GM11168 (cell line): ENCODE results near the gene GABARAP.

Source experiments
- in situ Hi-C: fragments of 300-500 bp; cut with MboI; formaldehyde crosslinking; loops from one replicate; pipeline ENCODE4 v1.12.0; 2022; ENCODE audit warnings: low sequenced_read_pairs; ENCODE audit not compliant: unreplicated experiment

Gene GABARAP

DNA sequence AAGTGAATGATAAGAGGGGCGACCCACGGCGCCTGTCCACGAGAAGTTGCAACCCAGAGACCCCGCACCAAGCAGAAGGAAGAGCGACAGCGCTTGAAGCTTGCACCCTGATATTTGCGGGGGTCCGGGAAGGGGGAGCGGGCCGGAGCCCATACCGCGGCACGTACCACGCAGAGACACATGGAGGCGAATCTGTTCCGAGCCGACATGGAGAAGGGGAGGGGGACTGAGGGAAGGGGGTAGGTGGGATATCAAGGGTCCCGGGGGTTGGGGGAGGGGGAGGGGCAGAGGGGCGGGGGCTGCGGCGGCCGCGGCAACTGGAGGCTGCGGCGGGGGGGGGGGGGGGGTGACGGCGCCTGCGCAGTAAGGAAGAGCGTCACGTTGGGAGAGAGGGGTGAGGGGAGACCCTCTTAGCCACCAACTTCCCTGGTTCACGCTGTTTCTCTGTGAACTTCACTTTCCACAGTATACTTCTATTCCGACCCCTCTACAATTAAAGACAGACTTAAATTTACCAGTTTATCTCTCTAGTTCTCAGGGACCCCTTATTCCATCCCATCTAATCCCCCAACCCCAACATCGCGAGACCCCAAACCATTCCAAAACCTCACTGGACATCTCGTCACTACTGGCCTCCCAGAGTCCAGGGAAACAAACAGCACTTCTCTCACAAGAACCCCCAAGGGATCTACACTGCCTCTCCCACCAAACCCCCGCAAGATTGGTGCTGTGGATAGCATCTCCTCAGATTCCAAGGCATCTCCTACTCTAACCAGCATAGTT lies 30.6 kb downstream of the GABARAP start:
- in situ Hi-C loops: no loop called here

DNA sequence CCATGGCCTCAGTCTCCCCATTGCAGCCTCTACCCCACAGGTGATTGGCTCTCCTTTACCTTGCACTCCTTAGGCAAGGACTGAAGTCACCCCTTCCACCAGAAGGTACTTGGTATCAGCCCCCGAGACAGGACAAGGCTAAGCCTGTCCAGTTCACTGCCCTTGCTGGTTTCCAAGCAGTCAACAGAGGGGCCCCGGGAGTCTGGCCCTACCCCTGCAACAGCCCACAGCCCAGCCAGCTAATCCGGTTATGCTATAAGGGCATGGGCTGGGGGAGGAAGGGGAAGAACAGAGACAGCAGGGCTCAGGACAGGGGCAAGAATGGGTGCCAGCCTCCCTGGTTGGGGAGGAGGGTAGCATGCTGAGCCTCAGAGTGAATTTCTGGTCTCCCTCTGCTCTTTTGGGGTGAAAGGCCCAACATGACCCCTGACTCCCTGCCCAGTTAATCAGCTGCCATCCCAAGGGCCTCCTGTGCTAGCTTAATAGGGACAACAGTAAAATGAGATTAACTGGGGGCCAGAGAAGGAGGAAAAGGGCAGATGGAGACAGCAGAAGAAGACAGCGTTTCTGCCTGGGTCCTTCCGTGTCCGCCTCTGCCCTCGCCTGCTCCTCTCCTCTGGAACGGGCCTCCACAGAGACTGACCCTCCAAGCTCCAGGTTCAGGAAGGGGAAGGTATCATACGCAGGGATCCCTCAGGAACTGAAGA lies 33.3 kb downstream of the GABARAP start:
- in situ Hi-C loops: no loop called here

DNA sequence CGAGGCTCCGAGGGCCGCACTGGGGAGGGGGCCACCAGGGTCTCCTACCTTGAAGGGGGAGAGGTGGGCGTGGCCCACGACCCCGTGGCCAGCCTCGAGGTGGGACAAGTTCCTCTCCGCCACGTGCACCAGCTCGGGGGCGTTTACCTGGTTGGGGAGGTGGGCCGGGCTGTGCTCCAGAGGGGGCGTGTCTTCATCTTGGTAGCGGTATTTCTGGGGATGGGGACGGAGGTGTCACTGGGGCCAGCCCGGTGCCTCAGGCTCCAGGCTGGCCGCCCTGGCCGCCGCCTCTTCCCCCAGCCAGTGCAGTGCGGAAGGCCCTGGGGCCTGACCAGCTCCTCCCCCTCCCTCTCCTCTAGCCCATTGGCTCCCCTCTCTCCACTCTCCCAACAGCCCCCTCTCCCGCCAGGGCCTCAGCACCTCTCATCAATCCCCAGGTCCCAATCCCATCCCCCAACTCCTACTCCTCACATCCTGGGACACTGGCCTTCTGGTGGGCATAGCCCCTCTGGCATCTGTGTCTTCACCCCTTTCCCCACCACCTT lies 34.1 kb downstream of the GABARAP start:
- in situ Hi-C loops: no loop called here

DNA sequence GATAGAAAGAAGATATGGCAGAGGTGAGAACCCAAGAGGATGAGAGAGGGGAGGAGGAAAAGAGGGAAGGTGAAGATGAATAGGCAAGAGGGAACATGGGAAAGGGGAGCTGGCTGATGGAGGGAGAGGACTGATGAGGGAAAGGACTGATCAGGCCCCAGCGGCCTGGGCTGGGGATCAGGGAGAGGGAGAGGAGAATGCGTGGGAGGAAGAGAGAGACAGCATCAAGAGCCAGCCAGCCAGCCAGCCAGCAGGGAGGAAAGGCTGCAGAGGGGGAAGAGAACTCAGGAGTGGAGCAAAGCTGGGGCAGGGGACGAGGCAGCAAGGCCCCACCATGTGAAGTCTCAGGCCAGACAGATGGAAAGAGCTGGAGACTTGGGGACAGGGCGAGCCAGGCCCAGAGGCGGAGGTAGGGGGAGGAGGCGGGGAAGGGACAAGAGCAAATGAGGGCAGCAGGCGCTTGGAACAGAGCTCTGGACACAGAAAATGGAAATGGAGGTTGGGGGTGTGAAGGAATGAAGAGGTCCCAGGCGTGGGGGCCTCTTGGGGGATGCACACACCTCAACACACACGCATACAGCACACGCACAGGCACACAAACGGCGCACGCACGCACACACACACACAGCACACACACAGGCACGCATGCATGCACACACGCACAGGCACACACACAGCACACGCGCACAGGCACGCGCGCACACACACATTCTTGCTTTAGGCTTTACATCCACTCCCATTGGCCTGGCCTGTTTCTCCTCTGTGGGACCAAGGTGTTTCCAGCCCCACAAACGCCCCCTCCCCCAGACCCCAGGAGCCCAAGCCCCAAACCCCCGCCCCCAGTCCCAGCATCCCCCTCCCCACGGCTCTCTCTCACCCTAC lies 34.9 kb downstream of the GABARAP start:
- in situ Hi-C loops: no loop called here

DNA sequence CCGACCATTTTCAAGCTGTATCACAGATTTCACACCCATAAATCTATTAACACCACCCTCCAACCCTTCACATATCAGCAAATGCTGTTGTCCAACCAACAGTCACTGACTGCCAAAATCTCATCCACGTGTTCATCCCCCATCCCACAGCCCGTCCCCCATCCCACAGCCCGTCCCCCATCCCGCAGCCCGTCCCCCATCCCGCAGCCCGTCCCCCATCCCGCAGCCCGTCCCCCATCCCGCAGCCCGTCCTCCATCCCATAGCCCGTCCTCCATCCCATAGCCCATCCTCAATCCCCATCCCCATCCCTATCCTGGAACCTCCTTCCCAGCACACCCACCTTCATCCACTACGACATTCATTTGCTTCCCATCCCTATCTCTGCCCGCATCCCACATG lies 36.7 kb downstream of the GABARAP start:
- in situ Hi-C loops: no loop called here

DNA sequence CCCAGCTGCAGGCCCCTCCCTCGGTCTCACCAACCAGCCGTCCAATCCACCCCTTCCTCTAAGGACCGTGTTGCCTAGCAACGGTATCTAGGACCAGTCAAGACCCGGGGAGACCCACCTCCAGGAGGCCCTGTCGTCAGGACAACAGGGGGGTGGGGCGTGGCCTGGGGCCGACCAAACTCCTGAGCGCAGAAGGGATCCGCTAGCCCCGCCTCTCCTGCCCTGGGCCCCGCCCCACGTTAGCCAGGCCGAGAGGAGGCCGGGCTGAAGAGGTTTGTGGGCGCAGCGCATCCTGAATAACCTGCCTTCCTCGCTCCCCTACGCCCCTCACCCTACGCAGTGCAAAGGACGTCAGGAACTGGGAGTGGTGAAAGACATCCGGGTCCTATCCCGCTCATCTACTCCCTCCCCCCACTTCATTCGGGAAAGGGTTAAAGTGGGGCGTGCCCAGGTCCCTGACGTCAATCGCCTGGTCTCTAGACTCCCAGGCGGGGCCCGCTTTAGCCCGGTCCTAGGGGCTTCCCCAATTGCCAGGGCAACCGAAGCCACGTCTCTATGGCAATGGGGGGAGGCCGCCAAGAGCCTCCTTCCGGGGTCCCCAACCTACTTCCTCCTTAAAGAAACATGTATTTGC lies 37.3 kb downstream of the GABARAP start:
- in situ Hi-C loops: no loop called here

DNA sequence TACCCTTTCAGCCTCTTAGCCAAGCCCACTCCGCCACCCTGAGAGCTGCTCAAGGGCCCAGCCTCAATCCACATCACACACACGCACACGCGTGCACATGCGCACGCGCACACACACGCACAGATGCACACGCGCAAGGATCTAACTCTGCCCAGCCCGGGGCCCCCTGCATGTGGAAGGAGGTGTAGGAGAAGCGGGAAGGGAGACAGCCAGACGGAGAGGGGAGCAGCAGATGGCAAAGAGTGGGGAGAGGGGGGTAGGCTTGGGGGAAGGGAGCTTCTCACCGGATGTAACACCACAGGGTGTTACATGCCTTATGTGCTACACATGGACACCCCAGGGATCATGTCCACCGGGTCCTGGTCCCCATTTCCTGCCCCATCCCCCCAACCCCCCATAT lies 37.9 kb downstream of the GABARAP start:
- in situ Hi-C loops: no loop called here

DNA sequence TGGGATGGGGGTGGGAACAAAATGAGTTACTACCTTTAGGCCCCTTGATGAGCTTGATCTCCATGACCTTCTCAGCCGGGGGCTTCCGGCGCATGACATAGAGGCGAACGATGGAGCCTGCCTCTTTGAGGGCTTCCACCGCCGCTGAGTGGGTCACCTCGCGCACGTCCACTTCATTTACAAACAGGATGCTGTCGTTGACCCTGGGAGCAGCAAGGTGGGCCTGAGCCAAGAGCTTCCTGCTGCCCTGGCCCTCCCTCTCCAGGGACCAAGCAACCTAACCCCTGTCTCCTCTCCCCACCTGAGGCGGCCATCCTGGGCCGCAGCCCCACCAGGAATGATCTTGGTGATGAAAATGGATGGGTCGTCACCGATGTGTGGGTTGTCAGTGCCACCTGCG lies 38.9 kb downstream of the GABARAP start:
- in situ Hi-C loops: no loop called here

DNA sequence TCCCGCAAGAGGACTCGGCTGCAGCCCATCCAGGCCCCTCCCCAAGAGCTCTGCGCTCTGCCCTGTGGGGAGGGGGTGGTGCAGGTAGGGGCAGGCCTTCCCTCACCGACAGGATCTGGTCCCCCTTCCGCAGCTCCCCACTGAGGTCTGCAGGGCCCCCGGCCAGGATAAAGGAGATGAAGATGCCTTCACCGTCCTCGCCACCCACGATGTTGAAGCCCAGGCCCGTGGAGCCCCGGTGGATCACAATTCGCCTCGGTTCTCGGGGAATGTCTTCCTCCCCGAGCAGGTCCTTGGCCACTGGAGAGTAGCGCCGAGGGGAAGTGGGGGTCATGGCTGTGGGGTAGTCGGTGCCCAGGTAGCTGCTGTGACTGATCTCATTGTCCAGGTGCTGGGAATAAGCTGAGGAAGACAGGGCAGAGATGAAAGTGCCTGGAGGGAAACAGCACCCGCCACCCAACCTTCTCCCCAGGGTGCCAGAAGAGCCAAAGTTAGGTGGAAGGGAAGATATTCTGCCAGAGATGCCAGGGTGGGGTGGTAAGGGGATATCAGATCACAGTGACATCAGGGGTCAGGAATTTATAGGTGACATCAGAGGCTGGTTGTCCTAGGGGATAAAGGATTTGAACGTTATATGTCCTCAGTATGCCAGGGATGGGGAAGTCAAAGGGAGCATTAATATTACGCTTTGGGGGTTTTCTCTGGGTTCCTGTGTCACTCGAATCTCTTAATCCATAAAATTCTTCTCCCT lies 45.4 kb downstream of the GABARAP start:
- in situ Hi-C loops: no loop called here

DNA sequence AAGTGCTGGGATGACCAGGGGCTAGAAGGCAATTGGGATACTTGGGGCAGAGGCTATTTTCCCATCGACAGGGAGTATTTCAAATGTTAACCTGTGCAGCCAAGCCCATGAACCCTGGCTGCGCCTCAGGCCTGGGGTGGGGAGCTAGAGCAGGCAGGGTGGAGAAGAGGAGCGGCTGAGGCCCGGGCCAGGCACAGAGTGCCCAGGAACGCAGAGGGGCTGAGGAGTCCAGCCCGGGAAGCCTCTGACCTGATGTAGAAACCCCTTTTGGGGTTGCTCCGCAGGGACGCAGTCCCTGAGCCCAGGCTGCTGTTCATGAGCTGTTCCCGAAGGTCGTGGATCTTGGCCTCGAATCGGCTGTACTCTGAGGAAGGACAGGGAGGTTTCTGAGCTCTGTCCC lies 46.3 kb downstream of the GABARAP start:
- in situ Hi-C loops: no loop called here

DNA sequence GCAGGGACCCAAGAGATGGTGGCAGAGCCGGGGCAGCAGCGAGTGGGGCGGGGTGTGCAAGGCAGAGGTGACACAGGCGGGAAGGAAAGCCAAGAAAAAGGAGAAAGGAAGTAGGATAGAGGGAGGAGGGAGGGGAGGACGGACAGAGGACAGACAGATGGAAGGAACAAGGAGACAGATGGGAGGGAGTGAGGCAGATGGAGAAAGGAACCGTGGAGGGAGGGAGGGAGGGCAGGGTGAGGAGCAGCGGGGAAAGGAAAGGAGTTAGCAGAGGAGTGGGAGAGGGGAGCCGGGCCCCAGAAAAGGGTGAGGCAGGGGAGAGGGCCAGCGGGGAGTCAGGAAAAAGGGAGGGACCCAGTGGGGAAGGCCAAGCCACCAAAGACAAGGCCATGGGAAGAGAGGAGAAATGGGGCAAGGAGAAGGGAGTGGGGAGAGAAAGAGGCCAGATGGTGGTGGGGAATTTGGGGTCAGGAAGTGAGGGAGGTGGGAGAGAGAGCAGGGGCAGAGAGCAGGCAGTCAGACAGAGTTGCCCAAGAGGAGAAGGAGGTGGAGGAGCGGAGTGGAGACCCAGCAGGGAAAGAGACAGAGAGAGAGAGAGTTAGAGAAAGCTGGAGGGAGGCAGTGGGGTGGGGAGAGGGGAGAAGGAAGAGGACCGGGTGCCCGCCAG lies 49.8 kb downstream of the GABARAP start:
- in situ Hi-C loops: no loop called here

DNA sequence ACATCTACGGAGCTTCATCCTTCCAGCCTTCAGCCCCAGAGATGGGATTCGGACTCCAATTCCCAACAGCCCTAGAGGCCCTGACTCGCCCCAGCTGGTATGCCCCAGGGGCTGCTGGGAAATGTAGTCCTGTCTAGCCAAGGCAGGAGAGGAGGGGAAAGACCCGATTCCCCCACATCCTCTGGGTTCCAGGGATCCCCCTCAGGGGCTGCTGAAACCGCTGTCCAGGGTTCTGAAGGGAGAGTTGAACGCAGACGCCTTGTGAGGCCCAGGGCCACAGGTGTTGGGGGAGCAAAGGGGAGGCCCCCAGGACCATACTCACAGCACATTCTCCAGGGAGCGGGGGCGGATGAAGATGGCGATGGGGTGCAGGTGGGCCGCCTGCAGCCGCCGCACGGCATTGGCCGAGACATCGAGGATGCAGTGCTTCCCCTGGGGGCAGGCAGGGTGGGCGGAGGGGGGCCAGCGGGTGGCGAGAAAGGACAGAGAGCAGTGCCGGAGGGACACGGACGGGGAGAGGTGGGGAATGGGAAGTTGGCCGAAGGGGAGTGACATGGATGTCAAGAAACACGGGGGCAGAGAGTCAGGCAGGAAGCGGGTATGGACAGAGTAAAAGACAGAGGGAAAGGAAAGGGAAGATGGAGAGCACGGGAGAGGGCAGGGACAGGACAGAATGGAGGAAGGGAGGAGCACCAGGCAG lies 50.5 kb downstream of the GABARAP start:
- in situ Hi-C loops: no loop called here

DNA sequence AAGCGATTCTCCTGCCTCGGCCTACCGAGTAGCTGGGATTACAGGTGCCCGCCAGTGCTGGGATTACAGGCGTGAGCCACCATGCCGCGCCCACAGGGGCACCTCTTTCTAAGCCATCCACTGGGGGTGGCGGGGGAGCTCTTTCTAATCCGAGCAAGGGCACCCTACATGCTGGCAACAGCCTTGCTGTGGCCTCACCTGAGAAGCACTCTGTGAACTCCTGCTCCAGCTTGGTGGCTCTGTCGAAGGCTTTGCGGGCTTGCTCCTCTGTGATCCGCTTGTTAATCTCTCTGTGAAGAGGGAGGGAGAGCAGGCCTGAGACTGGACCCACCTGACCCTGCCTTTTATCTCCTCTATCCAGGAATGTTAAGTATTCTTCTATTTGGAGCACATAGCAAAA lies 51.2 kb downstream of the GABARAP start:
- in situ Hi-C loops: no loop called here

DNA sequence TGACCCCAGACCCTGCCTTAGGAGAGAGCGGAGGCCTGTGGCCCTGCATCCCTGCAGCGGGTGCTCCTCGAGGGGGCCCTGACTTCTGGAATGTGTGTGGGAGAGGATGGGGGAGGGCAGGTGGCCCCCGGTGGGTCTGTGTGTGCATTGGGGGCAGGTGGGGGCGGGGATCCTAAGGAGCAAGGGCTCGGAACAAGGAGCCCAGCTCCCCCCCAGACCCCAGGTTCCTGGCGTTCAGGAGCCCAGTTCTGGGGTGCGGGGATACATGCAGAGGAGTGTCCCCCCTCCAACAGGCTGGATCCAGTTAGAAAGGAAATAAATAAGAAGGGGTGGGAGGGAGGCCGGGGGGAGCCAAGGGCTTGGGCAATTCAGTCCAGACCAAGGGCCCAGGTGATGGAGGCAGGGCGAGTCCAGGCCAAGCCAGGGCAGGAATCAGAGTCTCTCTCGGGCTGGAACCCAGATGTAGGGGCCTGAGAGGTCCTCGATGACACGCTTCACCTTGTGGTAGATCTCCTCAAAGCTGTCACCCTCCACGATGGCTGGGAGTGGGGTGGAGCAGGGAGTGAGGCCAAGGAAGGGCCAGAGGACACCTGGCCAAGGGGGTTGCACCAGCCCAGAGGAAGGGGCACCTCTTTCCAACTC lies 51.9 kb downstream of the GABARAP start:
- in situ Hi-C loops: no loop called here
